OCI-LY7 (cell line): Measurements from ENCODE around the gene ERP27. TPM values are rescaled to one million over a fixed set of nuclear protein-coding genes. Genes with fewer than 3 reads are reported as not detected.
A peak's percentile ranks its signal among the peaks of the same experiment; 100 is the strongest.

Experiments
- BruUV-seq: library from RNA; stranded (reverse); fragments of 400-500 nt; replicated peaks from 2 replicates; lab custom pipeline; 2021; lab: Mats Ljungman, UMichigan
- CTCF ChIA-PET: fragments of 300-600 bp; sonication (Branson Sonifier 250); formaldehyde crosslinking; loops from one replicate; lab custom pipeline; 2022; ENCODE audit warnings: antibody characterized with exemption; ENCODE audit not compliant: unreplicated experiment; lab: Charles Lee
- POLR2A ChIA-PET: fragments of 300-600 bp; sonication (Branson Sonifier 250); formaldehyde crosslinking; loops from one replicate; lab custom pipeline; 2022; ENCODE audit warnings: antibody characterized with exemption; lab: Charles Lee
- DNase-seq: peaks from one replicate; pipeline ENCODE4 v3.0.0-alpha.2; 2015; ENCODE audit warnings: low spot score
- H2AFZ ChIP-seq: fragments of 200-600 bp; sonication (generic), shearing (Covaris generic); 2 replicates; pipeline ENCODE4 v1.6.1; 2014; ENCODE audit warnings: mild to moderate bottlenecking, antibody characterized with exemption, low read length, moderate library complexity
- H3K27ac ChIP-seq: fragments of 200-600 bp; sonication (generic); 2 replicates; pipeline ENCODE4 v1.5.1; 2014; ENCODE audit warnings: mixed run types, low read depth, mild to moderate bottlenecking, moderate library complexity, low read length, inconsistent platforms; ENCODE audit not compliant: poor library complexity, severe bottlenecking
- H3K36me3 ChIP-seq: fragments of 200-600 bp; sonication (generic); 2 replicates; pipeline ENCODE4 v1.6.1; 2014; ENCODE audit warnings: mild to moderate bottlenecking, antibody characterized with exemption, low read length, moderate library complexity, mixed read lengths; ENCODE audit not compliant: insufficient read depth
- H3K4me1 ChIP-seq: fragments of 200-600 bp; sonication (generic); 2 replicates; pipeline ENCODE4 v1.5.1; 2014; ENCODE audit warnings: mild to moderate bottlenecking, low read length; ENCODE audit not compliant: insufficient read depth, poor library complexity, severe bottlenecking
- H3K4me2 ChIP-seq: fragments of 200-600 bp; sonication (generic); 2 replicates; pipeline ENCODE4 v1.6.1; 2014; ENCODE audit warnings: mild to moderate bottlenecking, low read length
- H3K4me3 ChIP-seq: fragments of 200-600 bp; sonication (generic); 2 replicates; pipeline ENCODE4 v1.5.1; 2014; ENCODE audit warnings: mild to moderate bottlenecking, low read depth, low read length; ENCODE audit not compliant: poor library complexity, severe bottlenecking
- H3K79me2 ChIP-seq: fragments of 200-600 bp; sonication (generic); 2 replicates; pipeline ENCODE4 v1.6.1; 2016; ENCODE audit warnings: low read depth, mild to moderate bottlenecking, low read length, moderate library complexity, mixed read lengths; ENCODE audit not compliant: insufficient read depth
- H3K9me2 ChIP-seq: fragments of 200-600 bp; sonication (generic); 2 replicates; pipeline ENCODE4 v1.6.1; 2016; ENCODE audit warnings: mild to moderate bottlenecking, low read length, mixed read lengths; ENCODE audit not compliant: insufficient read depth
- H3K9me3 ChIP-seq: fragments of 200-600 bp; sonication (generic); 2 replicates; pipeline ENCODE4 v1.6.1; 2014; ENCODE audit warnings: mild to moderate bottlenecking, mixed run types, low read length, mixed read lengths
- H4K20me1 ChIP-seq: fragments of 200-600 bp; sonication (generic); 2 replicates; pipeline ENCODE4 v1.6.1; 2014; ENCODE audit warnings: mild to moderate bottlenecking, antibody characterized with exemption, low read length, moderate library complexity, mixed read lengths; ENCODE audit not compliant: insufficient read depth
- CTCF ChIP-seq: fragments of 200-600 bp; sonication (generic); conservative IDR thresholded peaks from 2 replicates; pipeline ENCODE4 v1.5.1; 2014; ENCODE audit warnings: mild to moderate bottlenecking, antibody characterized with exemption, low read length, moderate library complexity, mixed read lengths
- EZH2phosphoT487 ChIP-seq: fragments of 200-600 bp; sonication (generic); IDR thresholded peaks from 2 replicates; pipeline ENCODE4 v1.6.1; 2018; ENCODE audit warnings: low read depth, borderline replicate concordance, mild to moderate bottlenecking, mixed run types, antibody characterized with exemption, low read length, moderate library complexity, mixed read lengths
- intact Hi-C: fragments of 100-400 bp; cut with micrococcal nuclease; formaldehyde crosslinking; loops from one replicate; pipeline ENCODE4 v1.10.0; 2022; ENCODE audit not compliant: unreplicated experiment
- total RNA-seq, 2 experiments: library from RNA; depleted of rRNA in 1 of 2; stranded (reverse); fragments of >200 nt in 1 of 2; shearing (Covaris generic) in 1 of 2; gene quantifications; 2 replicates each; pipeline ENCODE4 v1.2.3, GENCODE V29; 2014 to 2022

The ERP27 gene
- total RNA-seq, 2 experiments from 2014 or later = 1.7 to 1.9 TPM

GRCh38 chr12:14873440-14874185, 64.7 kb downstream of the ERP27 start:
- no peak for TF ChIP-seq EZH2phosphoT487
- no peak for TF ChIP-seq CTCF
- Histone ChIP-seq H3K4me1 (peaks cover 17% of the 10 kb centered on the region), H3K9me3 (peaks cover 15% of the 10 kb centered on the region; the same call in 1 of the 2 replicates), H3K79me2 (no peaks in the 10 kb centered on the region), H3K9me2 (no peaks in the 10 kb centered on the region), H2AFZ (peak overlapping the region; percentile 5; the same call in 1 of the 2 replicates), H3K4me3 (no peak overlapping the region), H3K27ac (no peak overlapping the region), H3K4me2 (no peak overlapping the region), H3K36me3 (no peaks in the 10 kb centered on the region), H4K20me1 (no peaks in the 10 kb centered on the region)
- intact Hi-C loops = no loop called here
- peak; percentile 48 for DNase-seq
- no TSS peak for BruUV-seq
- POLR2A ChIA-PET = interaction anchor here (0.5 to 1.6 kb wide), 10 partner anchors 9 to 652 kb away, joined by 3 to 7 read pairs (median 4); no protein-coding TSS in a partner anchor
- CTCF ChIA-PET = interaction anchor here (0.6 to 0.7 kb wide), 2 partner anchors 25 to 688 kb away, joined by 3 to 4 read pairs; no protein-coding TSS in a partner anchor

GRCh38 chr12:14871886-14872285, 66.5 kb downstream of the ERP27 start:
- H3K9me2 ChIP-seq = no peaks in the 10 kb centered on the region
- DNase-seq = no peak
- H2AFZ ChIP-seq = no peak overlapping the region
- H3K4me2 ChIP-seq = no peak overlapping the region
- no peak for TF ChIP-seq EZH2phosphoT487
- no peak for TF ChIP-seq CTCF
- POLR2A ChIA-PET = no interaction called here
- H3K9me3 ChIP-seq = peaks cover 15% of the 10 kb centered on the region; the same call in 1 of the 2 replicates
- no peaks in the 10 kb centered on the region for H3K79me2 ChIP-seq
- intact Hi-C loops = no loop called here
- H3K27ac ChIP-seq = no peak overlapping the region
- CTCF ChIA-PET = no interaction called here
- H3K4me1 ChIP-seq = peaks cover 10% of the 10 kb centered on the region
- no peak overlapping the region for H3K4me3 ChIP-seq
- H4K20me1 ChIP-seq = no peaks in the 10 kb centered on the region
- H3K36me3 ChIP-seq = no peaks in the 10 kb centered on the region
- BruUV-seq = no TSS peak

GRCh38 chr12:14871247-14871646, 67.1 kb downstream of the ERP27 start:
- no TSS peak for BruUV-seq
- H3K4me3 ChIP-seq = no peak overlapping the region
- no peak overlapping the region for H2AFZ ChIP-seq

More at GRCh38 chr12:14871247-14871646, 67.1 kb downstream of the ERP27 start:
- intact Hi-C loops = no loop called here
- Histone ChIP-seq H3K79me2 (no peaks in the 10 kb centered on the region), H3K36me3 (no peaks in the 10 kb centered on the region), H3K27ac (no peak overlapping the region), H3K9me3 (peaks cover 15% of the 10 kb centered on the region; the same call in 1 of the 2 replicates), H3K4me2 (no peak overlapping the region), H3K9me2 (no peaks in the 10 kb centered on the region), H4K20me1 (no peaks in the 10 kb centered on the region), H3K4me1 (peaks cover 10% of the 10 kb centered on the region)
- POLR2A ChIA-PET = interaction anchor here (1.2 to 2.2 kb wide), 4 partner anchors 8 to 22 kb away, joined by 3 to 9 read pairs (median 6); no protein-coding TSS in a partner anchor
- CTCF ChIA-PET = no interaction called here
- DNase-seq = no peak
- TF ChIP-seq EZH2phosphoT487 = no peak
- no peak for TF ChIP-seq CTCF
